Calu3 (cell line): ENCODE results near the gene CLTCL1. TPM values are rescaled to one million over a fixed set of nuclear protein-coding genes. Genes with fewer than 3 reads are reported as not detected.

ENCODE experiments used
- BruUV-seq: library from RNA; stranded (reverse); fragments of 400-500 nt; replicated peaks from 2 replicates; lab custom pipeline; 2021; lab: Mats Ljungman, UMichigan
- CTCF ChIA-PET: fragments of 300-600 bp; sonication (Branson Sonifier 250); formaldehyde crosslinking; loops from one replicate; lab custom pipeline; 2022; ENCODE audit warnings: antibody characterized with exemption; lab: Charles Lee
- DNase-seq: peaks from one replicate; pipeline ENCODE4 v3.0.0; 2022
- H3K27ac Mint-ChIP-seq: one replicate; pipeline ENCODE4 v1.8.0; 2022; ENCODE audit warnings: mixed read lengths; ENCODE audit not compliant: unreplicated experiment
- H3K27me3 Mint-ChIP-seq: one replicate; pipeline ENCODE4 v1.8.0; 2022; ENCODE audit warnings: mixed read lengths; ENCODE audit not compliant: unreplicated experiment
- H3K36me3 Mint-ChIP-seq: one replicate; pipeline ENCODE4 v1.8.0; 2022; ENCODE audit warnings: mild to moderate bottlenecking, moderate library complexity, mixed read lengths; ENCODE audit not compliant: insufficient read depth, unreplicated experiment
- H3K4me1 Mint-ChIP-seq: one replicate; pipeline ENCODE4 v1.8.0; 2022; ENCODE audit warnings: mild to moderate bottlenecking, low read depth, mixed read lengths; ENCODE audit not compliant: unreplicated experiment
- H3K4me3 Mint-ChIP-seq: one replicate; pipeline ENCODE4 v1.8.0; 2022; ENCODE audit warnings: mild to moderate bottlenecking, low read depth, moderate library complexity, mixed read lengths; ENCODE audit not compliant: unreplicated experiment
- H3K9me3 Mint-ChIP-seq: one replicate; pipeline ENCODE4 v1.8.0; 2022; ENCODE audit warnings: low read depth, mixed read lengths; ENCODE audit not compliant: unreplicated experiment
- intact Hi-C: fragments of 100-400 bp; cut with micrococcal nuclease; formaldehyde crosslinking; loops from one replicate; pipeline ENCODE4 v1.10.0; 2022; ENCODE audit not compliant: unreplicated experiment
- total RNA-seq: library from RNA; stranded (reverse); gene quantifications from 2 replicates; pipeline ENCODE4 v1.2.3, GENCODE V29; 2022
- TF ChIP-seq, protein P1 (sequence below): fragments of 200-600 bp; IDR thresholded peaks from one replicate; pipeline ENCODE4 v1.8.0; 2022; ENCODE audit warnings: antibody characterized with exemption; ENCODE audit not compliant: unreplicated experiment

CLTCL1 gene
- total RNA-seq, 1 experiment from 2014 or later = 2.9 TPM

- Mint-ChIP-seq H3K9me3 (no peaks in the 10 kb centered on the region), H3K36me3 (peaks cover 31% of the 10 kb centered on the region), H3K4me3 (no peak overlapping the region), H3K27ac (no peak overlapping the region), H3K27me3 (no peaks in the 10 kb centered on the region), H3K4me1 (no peaks in the 10 kb centered on the region)
- TF ChIP-seq, protein P1, sequence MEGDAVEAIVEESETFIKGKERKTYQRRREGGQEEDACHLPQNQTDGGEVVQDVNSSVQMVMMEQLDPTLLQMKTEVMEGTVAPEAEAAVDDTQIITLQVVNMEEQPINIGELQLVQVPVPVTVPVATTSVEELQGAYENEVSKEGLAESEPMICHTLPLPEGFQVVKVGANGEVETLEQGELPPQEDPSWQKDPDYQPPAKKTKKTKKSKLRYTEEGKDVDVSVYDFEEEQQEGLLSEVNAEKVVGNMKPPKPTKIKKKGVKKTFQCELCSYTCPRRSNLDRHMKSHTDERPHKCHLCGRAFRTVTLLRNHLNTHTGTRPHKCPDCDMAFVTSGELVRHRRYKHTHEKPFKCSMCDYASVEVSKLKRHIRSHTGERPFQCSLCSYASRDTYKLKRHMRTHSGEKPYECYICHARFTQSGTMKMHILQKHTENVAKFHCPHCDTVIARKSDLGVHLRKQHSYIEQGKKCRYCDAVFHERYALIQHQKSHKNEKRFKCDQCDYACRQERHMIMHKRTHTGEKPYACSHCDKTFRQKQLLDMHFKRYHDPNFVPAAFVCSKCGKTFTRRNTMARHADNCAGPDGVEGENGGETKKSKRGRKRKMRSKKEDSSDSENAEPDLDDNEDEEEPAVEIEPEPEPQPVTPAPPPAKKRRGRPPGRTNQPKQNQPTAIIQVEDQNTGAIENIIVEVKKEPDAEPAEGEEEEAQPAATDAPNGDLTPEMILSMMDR = no peak
- no TSS peak for BruUV-seq
- CTCF ChIA-PET = interaction anchor here (1.0 kb wide), 1 partner anchor 13 kb away, joined by 4 read pairs; no protein-coding TSS in a partner anchor
- intact Hi-C loops = no loop called here
- DNase-seq = no peak
These were observed 156.6 kb downstream of the CLTCL1 start for GRCh38 chr22:19134874-19135273.

DNA sequence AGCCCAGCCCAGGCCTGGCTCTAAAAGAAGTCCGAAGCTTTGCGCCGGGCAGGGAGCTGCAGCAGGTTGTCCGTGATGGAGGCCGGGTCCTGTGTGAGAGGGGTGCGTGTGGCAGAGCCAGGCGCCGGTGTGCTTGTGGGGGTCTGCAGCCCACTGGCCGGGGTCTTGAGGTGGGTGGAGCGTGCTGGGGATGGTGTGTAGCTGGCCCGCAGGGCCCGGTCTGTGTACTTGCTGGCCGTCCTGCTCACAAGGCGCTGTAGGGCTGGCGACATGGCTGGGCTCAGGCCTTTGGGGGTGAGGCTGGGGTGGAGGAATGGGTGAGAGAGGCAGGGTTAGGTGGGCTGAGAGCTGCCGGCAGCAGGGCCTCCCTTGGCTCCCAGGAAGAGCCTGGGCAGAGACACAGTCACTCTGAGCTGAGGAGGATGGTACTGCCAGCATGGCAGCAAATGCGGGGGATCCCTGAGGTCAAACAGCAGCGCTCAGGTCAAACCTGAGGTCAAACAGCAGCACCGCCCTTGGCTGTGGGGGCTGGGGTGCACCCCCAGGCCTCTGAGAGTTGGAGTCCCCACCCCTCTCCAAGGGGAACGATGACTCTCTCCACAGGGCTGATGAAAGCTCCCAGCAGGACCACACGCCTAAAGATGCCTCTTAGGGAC lies 157.2 kb downstream of the CLTCL1 start:
- CTCF ChIA-PET = interaction anchor here (0.6 kb wide), 1 partner anchor 24 kb away, joined by 3 read pairs; no protein-coding TSS in a partner anchor
- no TSS peak for BruUV-seq

GRCh38 chr22:19133561-19133960 lies 158.0 kb downstream of the CLTCL1 start:
- Mint-ChIP-seq H3K27me3 (no peaks in the 10 kb centered on the region), H3K4me1 (no peaks in the 10 kb centered on the region), H3K27ac (no peak overlapping the region), H3K36me3 (peaks cover 31% of the 10 kb centered on the region), H3K9me3 (no peaks in the 10 kb centered on the region), H3K4me3 (no peak overlapping the region)
- BruUV-seq = no TSS peak
- TF ChIP-seq, protein P1 = no peak
- intact Hi-C loops = no loop called here
- DNase-seq = no peak
- CTCF ChIA-PET = interaction anchor here (0.6 to 0.7 kb wide), 2 partner anchors 22 to 24 kb away, joined by 3 read pairs; no protein-coding TSS in a partner anchor

More for the DNA sequence above, 157.2 kb downstream of the CLTCL1 start:
- TF ChIP-seq, protein P1 = no peak
- DNase-seq = no peak
- no peaks in the 10 kb centered on the region for H3K4me1 Mint-ChIP-seq
- intact Hi-C loops = no loop called here
- H3K9me3 Mint-ChIP-seq = no peaks in the 10 kb centered on the region
- no peak overlapping the region for H3K27ac Mint-ChIP-seq
- H3K4me3 Mint-ChIP-seq = no peak overlapping the region
- H3K27me3 Mint-ChIP-seq = no peaks in the 10 kb centered on the region
- peaks cover 31% of the 10 kb centered on the region for H3K36me3 Mint-ChIP-seq

- no peak overlapping the region for H3K27ac Mint-ChIP-seq
- CTCF ChIA-PET = interaction anchor here (0.7 kb wide), 1 partner anchor 21 kb away, joined by 3 read pairs; no protein-coding TSS in a partner anchor
- no peaks in the 10 kb centered on the region for H3K27me3 Mint-ChIP-seq
- no TSS peak for BruUV-seq
- H3K4me1 Mint-ChIP-seq = no peaks in the 10 kb centered on the region
- H3K9me3 Mint-ChIP-seq = no peaks in the 10 kb centered on the region
- H3K36me3 Mint-ChIP-seq = peaks cover 31% of the 10 kb centered on the region
- no peak overlapping the region for H3K4me3 Mint-ChIP-seq
- TF ChIP-seq, protein P1 = no peak
- intact Hi-C loops = no loop called here
- DNase-seq = no peak
These were observed 158.7 kb downstream of the CLTCL1 start for GRCh38 chr22:19132693-19133400.
